MM.1S (cell line): Measurements from ENCODE around the gene CLEC1A.

ENCODE experiments used
- DNase-seq: peaks from one replicate; pipeline ENCODE4 v3.0.0-alpha.2; 2015
- H2AFZ ChIP-seq: fragments of 300-600 bp; sonication (generic); 2 replicates; pipeline ENCODE4 v1.6.0; 2016; ENCODE audit warnings: antibody characterized with exemption, low read length
- H3F3A ChIP-seq: fragments of 300-600 bp; sonication (generic); 2 replicates; pipeline ENCODE4 v1.6.1; 2016; ENCODE audit warnings: mild to moderate bottlenecking, antibody characterized with exemption, low read length, moderate library complexity, mixed read lengths; ENCODE audit not compliant: insufficient read depth
- H3K27ac ChIP-seq: fragments of 300-600 bp; sonication (generic); 2 replicates; pipeline ENCODE4 v1.5.1; 2016; ENCODE audit warnings: mild to moderate bottlenecking, low read length
- H3K27me3 ChIP-seq: fragments of 300-600 bp; sonication (generic); replicated peaks from 2 replicates; pipeline ENCODE4 v1.6.0; 2016; ENCODE audit warnings: low read length; ENCODE audit not compliant: insufficient read depth
- H3K36me3 ChIP-seq: fragments of 300-600 bp; sonication (generic); replicated peaks from 2 replicates; pipeline ENCODE4 v1.6.1; 2016; ENCODE audit warnings: mild to moderate bottlenecking, low read length, mixed read lengths; ENCODE audit not compliant: insufficient read depth
- H3K4me1 ChIP-seq: fragments of 300-600 bp; sonication (generic); 2 replicates; pipeline ENCODE4 v1.6.1; 2016; ENCODE audit warnings: low read length, mixed read lengths
- H3K4me2 ChIP-seq: fragments of 300-600 bp; sonication (generic); 2 replicates; pipeline ENCODE4 v1.6.0; 2016; ENCODE audit warnings: low read depth, low read length
- H3K4me3 ChIP-seq: fragments of 300-600 bp; sonication (generic); 2 replicates; pipeline ENCODE4 v1.5.1; 2016; ENCODE audit warnings: low read length, mixed read lengths
- H3K79me2 ChIP-seq: fragments of 300-600 bp; sonication (generic); 2 replicates; pipeline ENCODE4 v1.6.1; 2016; ENCODE audit warnings: mixed run types, low read length, mixed read lengths
- H3K9ac ChIP-seq: fragments of 300-600 bp; sonication (generic); 2 replicates; pipeline ENCODE4 v1.6.1; 2016; ENCODE audit warnings: low read length, mixed read lengths
- H3K9me2 ChIP-seq: fragments of 300-600 bp; sonication (generic); replicated peaks from 2 replicates; pipeline ENCODE4 v1.6.1; 2016; ENCODE audit warnings: mild to moderate bottlenecking, low read length, mixed read lengths; ENCODE audit not compliant: insufficient read depth
- H3K9me3 ChIP-seq: fragments of 300-600 bp; sonication (generic); replicated peaks from 2 replicates; pipeline ENCODE4 v1.6.1; 2016; ENCODE audit warnings: mild to moderate bottlenecking, low read length, mixed read lengths; ENCODE audit not compliant: insufficient read depth
- H4K20me1 ChIP-seq: fragments of 300-600 bp; sonication (generic); 2 replicates; pipeline ENCODE4 v1.6.1; 2016; ENCODE audit warnings: mild to moderate bottlenecking, low read length, moderate library complexity, mixed read lengths; ENCODE audit not compliant: insufficient read depth
- CTCF ChIP-seq: fragments of 300-600 bp; sonication (generic); IDR thresholded peaks from 2 replicates; pipeline ENCODE4 v1.5.1; 2016; ENCODE audit warnings: antibody characterized with exemption, low read length, mixed read lengths
- EZH2 ChIP-seq: fragments of 300-600 bp; sonication (generic); optimal IDR thresholded peaks from 2 replicates; pipeline ENCODE3; 2017; ENCODE audit warnings: low read depth, mild to moderate bottlenecking, antibody characterized with exemption, low read length, mixed read lengths
- EZH2phosphoT487 ChIP-seq: fragments of 300-600 bp; sonication (generic); IDR thresholded peaks from 2 replicates; pipeline ENCODE4 v1.6.1; 2018; ENCODE audit warnings: antibody characterized with exemption, low read length

CLEC1A gene

GRCh38 chr12:10140001-10140400, 41.2 kb upstream of the CLEC1A start:
- Histone ChIP-seq H3K9ac (peak overlapping the region; percentile 8; the same call in 1 of the 2 replicates), H3K9me3 (no peaks in the 10 kb centered on the region), H3K27ac (no peak overlapping the region), H3K27me3 (no peaks in the 10 kb centered on the region), H3K4me2 (peak overlapping the region; percentile 27; the same call in 1 of the 2 replicates), H3K4me1 (peaks cover 43% of the 10 kb centered on the region), H3K79me2 (no peaks in the 10 kb centered on the region), H2AFZ (no peak overlapping the region), H3K4me3 (no peak overlapping the region), H3F3A (peaks cover 12% of the 10 kb centered on the region), H4K20me1 (no peaks in the 10 kb centered on the region), H3K9me2 (no peaks in the 10 kb centered on the region), H3K36me3 (no peaks in the 10 kb centered on the region)
- DNase-seq: peak; percentile 86
- peak; percentile 72 for TF ChIP-seq CTCF
- TF ChIP-seq EZH2phosphoT487: no peak

- DNase-seq: no peak
- Histone ChIP-seq H4K20me1 (no peaks in the 10 kb centered on the region), H3K4me2 (no peak overlapping the region), H3K27me3 (no peaks in the 10 kb centered on the region), H3F3A (peaks cover 6% of the 10 kb centered on the region), H3K27ac (no peak overlapping the region), H3K9ac (no peak overlapping the region), H3K4me1 (peaks cover 30% of the 10 kb centered on the region), H3K36me3 (no peaks in the 10 kb centered on the region), H3K79me2 (no peaks in the 10 kb centered on the region), H3K9me2 (no peaks in the 10 kb centered on the region), H2AFZ (no peak overlapping the region), H3K9me3 (no peaks in the 10 kb centered on the region), H3K4me3 (no peak overlapping the region)
- no peak for TF ChIP-seq EZH2
- no peak for TF ChIP-seq EZH2phosphoT487
- no peak for TF ChIP-seq CTCF
Measured at GRCh38 chr12:10136637-10137205, 37.9 kb upstream of the CLEC1A start.

- DNase-seq: no peak
- Histone ChIP-seq H3K4me2 (no peak overlapping the region), H2AFZ (no peak overlapping the region), H3K27me3 (no peaks in the 10 kb centered on the region), H3K27ac (no peak overlapping the region), H3K79me2 (no peaks in the 10 kb centered on the region), H3K4me3 (no peak overlapping the region), H3F3A (peaks cover 11% of the 10 kb centered on the region), H3K9ac (no peak overlapping the region), H3K9me3 (no peaks in the 10 kb centered on the region), H4K20me1 (no peaks in the 10 kb centered on the region), H3K36me3 (no peaks in the 10 kb centered on the region), H3K9me2 (no peaks in the 10 kb centered on the region), H3K4me1 (peaks cover 37% of the 10 kb centered on the region)
- TF ChIP-seq CTCF: no peak
- TF ChIP-seq EZH2phosphoT487: no peak
- TF ChIP-seq EZH2: no peak
Measured at GRCh38 chr12:10135126-10135525, 36.3 kb upstream of the CLEC1A start.
